Activated T-helper 1 cell treated with anti-CD3 and anti-CD28 coated beads, Interleukin-2, amount 50 U/mL, for 16 hours (primary cell): ENCODE data around the gene OR6C65.
"Not testable (repeated sequence)": the region's sequence is repeated elsewhere in the genome, so short reads cannot be mapped to it uniquely, and the experiment has no call there.

Source experiments
- DNase-seq, 2 donors: peaks; one replicate each; pipeline ENCODE4 v3.0.0-alpha.2; 2020; ENCODE audit warnings: low read depth in 1 of 2, low spot score in 1 of 2

Gene OR6C65

GRCh38 chr12:55400229-55400628 is at the start of gene OR6C65:
TSS of gene OR6C65 (plus strand) at chr12:55400529. CDS start at chr12:55400529, 0 bp downstream.
- DNase-seq, result no peak

GRCh38 chr12:55355338-55355737 is 45.0 kb upstream of the OR6C65 start:
- not testable (repeated sequence) for DNase-seq

- DNase-seq, result no peak
Measured at GRCh38 chr12:55362675-55363074, 37.7 kb upstream of the OR6C65 start, which contains the start of gene OR6C75. TSS of gene OR6C75 (plus strand) at chr12:55362975. CDS start at chr12:55365111, 2,136 bp downstream.

GRCh38 chr12:55365086-55365485 is 35.2 kb upstream of the OR6C65 start:
- DNase-seq, result no peak

GRCh38 chr12:55372521-55372920 is 27.8 kb upstream of the OR6C65 start:
- no peak for DNase-seq

- no peak for DNase-seq
Measured at GRCh38 chr12:55385891-55386290, 14.4 kb upstream of the OR6C65 start.

- DNase-seq, result no peak
Measured at GRCh38 chr12:55392032-55392795, 8.1 kb upstream of the OR6C65 start.

- no peak for DNase-seq
Measured at GRCh38 chr12:55396326-55396725, 4.0 kb upstream of the OR6C65 start.

GRCh38 chr12:55407866-55408265 is 7.5 kb downstream of the OR6C65 start:
- DNase-seq, result no peak

- not testable (repeated sequence) for DNase-seq
Measured at GRCh38 chr12:55409133-55409532, 8.8 kb downstream of the OR6C65 start.

GRCh38 chr12:55412138-55412537 is 11.8 kb downstream of the OR6C65 start:
- not testable (repeated sequence) for DNase-seq

- DNase-seq, result not testable (repeated sequence)
Measured at GRCh38 chr12:55413498-55414388, 13.4 kb downstream of the OR6C65 start.

- not testable (repeated sequence) for DNase-seq
Measured at GRCh38 chr12:55414396-55414823, 14.1 kb downstream of the OR6C65 start.

GRCh38 chr12:55414889-55415288 is 14.6 kb downstream of the OR6C65 start:
- DNase-seq, result not testable (repeated sequence)

GRCh38 chr12:55416961-55417360 is 16.6 kb downstream of the OR6C65 start:
- no peak for DNase-seq

GRCh38 chr12:55420307-55420962 is 20.1 kb downstream of the OR6C65 start:
- DNase-seq, result no peak

GRCh38 chr12:55425954-55426353 is 25.6 kb downstream of the OR6C65 start, which contains the start of gene OR6C76:
TSS of gene OR6C76 (plus strand) at chr12:55426254. CDS start at chr12:55426254, 0 bp downstream.
- no peak for DNase-seq

- DNase-seq, result no peak
Measured at GRCh38 chr12:55428331-55429243, 28.3 kb downstream of the OR6C65 start.

- not testable (repeated sequence) for DNase-seq
Measured at GRCh38 chr12:55441233-55441632, 40.9 kb downstream of the OR6C65 start.

- no peak for DNase-seq
Measured at GRCh38 chr12:55443776-55444175, 43.4 kb downstream of the OR6C65 start, which contains the start of gene OR6C2. TSS of gene OR6C2 (plus strand) at chr12:55444076. CDS start at chr12:55452214, 8,138 bp downstream.
